ENCODE measurements around the gene MEIS1. TPM values are rescaled to one million over a fixed set of nuclear protein-coding genes. Genes with fewer than 3 reads are reported as not detected.

Gene MEIS1
- total RNA-seq, 3 donors from 2014 or later = 23.2 to 196 (median 33.4) TPM

- H3K36me3 ChIP-seq (ENCODE audit: low read depth) = no peaks in the 10 kb centered on the region
- ATAC-seq (no peak), DNase-seq (no peak)
- no peaks in the 10 kb centered on the region for H3K4me1 ChIP-seq (ENCODE audit: low read depth)
- no peak for TF ChIP-seq CTCF (IDR thresholded peaks at IDR 0.05)
- intact Hi-C loops (cut with DNase I, micrococcal nuclease) = no loop called here
- H3K9me3 ChIP-seq = no peaks in the 10 kb centered on the region
- H3K4me3 ChIP-seq = no peak overlapping the region
Measured at GRCh38 chr2:66522611-66523376, 87.9 kb downstream of the MEIS1 start.

GRCh38 chr2:66523377-66523969 lies 88.5 kb downstream of the MEIS1 start:
- DNase-seq (no peak), ATAC-seq (no peak)
- Histone ChIP-seq H3K36me3 (ENCODE audit: low read depth) (no peaks in the 10 kb centered on the region), H3K4me1 (ENCODE audit: low read depth) (no peaks in the 10 kb centered on the region), H3K9me3 (no peaks in the 10 kb centered on the region), H3K4me3 (no peak overlapping the region)
- TF ChIP-seq CTCF (IDR thresholded peaks at IDR 0.05) = no peak
- intact Hi-C loops (cut with DNase I, micrococcal nuclease) = no loop called here

- Histone ChIP-seq H3K4me3 (no peak overlapping the region), H3K9me3 (no peaks in the 10 kb centered on the region), H3K36me3 (ENCODE audit: low read depth) (no peaks in the 10 kb centered on the region), H3K4me1 (ENCODE audit: low read depth) (no peaks in the 10 kb centered on the region)
- DNase-seq = no peak
- no peak for ATAC-seq
- intact Hi-C loops (cut with DNase I, micrococcal nuclease) = no loop called here
- no peak for TF ChIP-seq CTCF (IDR thresholded peaks at IDR 0.05)
Measured at GRCh38 chr2:66523990-66524389, 89.1 kb downstream of the MEIS1 start.

- Histone ChIP-seq H3K4me1 (ENCODE audit: low read depth) (no peaks in the 10 kb centered on the region), H3K4me3 (no peak overlapping the region)
- TF ChIP-seq CTCF (IDR thresholded peaks at IDR 0.05) = no peak
Measured at GRCh38 chr2:66525606-66526005, 90.7 kb downstream of the MEIS1 start.

DNA sequence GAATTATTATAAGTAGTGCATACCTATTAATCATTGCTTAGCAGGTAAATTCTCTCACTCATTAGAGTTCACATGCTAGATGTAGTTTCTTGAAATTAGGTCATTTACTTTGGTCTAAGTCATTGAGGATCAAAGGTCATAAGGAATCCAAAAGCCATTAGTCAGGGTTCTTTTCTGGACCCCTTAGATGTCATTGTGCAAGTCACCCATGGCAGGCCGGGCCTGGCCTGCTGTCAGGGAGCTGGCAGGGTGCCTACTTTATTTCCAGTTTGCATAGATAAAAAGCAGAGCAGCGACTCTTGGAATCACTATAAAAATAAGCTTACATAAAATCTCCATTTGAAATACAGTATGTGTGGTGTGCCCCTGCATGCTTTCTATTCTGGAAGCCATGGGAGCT lies 91.3 kb downstream of the MEIS1 start:
- ATAC-seq (no peak), DNase-seq (no peak)
- no peak for TF ChIP-seq CTCF (IDR thresholded peaks at IDR 0.05)
- no peaks in the 10 kb centered on the region for H3K36me3 ChIP-seq (ENCODE audit: low read depth)
- intact Hi-C loops (cut with DNase I, micrococcal nuclease) = no loop called here
- no peaks in the 10 kb centered on the region for H3K4me1 ChIP-seq (ENCODE audit: low read depth)
- H3K9me3 ChIP-seq = no peaks in the 10 kb centered on the region
- no peak overlapping the region for H3K4me3 ChIP-seq

More at GRCh38 chr2:66525606-66526005, 90.7 kb downstream of the MEIS1 start:
- no peak for ATAC-seq
- no peak for DNase-seq
- intact Hi-C loops (cut with DNase I, micrococcal nuclease) = no loop called here
- Histone ChIP-seq H3K36me3 (ENCODE audit: low read depth) (no peaks in the 10 kb centered on the region), H3K9me3 (no peaks in the 10 kb centered on the region)
